ENCODE results near the gene DNAH1. TPM values are rescaled to one million over a fixed set of nuclear protein-coding genes. Genes with fewer than 3 reads are reported as not detected.

Gene DNAH1
- total RNA-seq, 1 experiment from 2014 or later: 2.4 TPM

GRCh38 chr3:52322466-52322865 is 6.3 kb downstream of the DNAH1 start:
- ChIA-PET CTCF (no interaction called here), POLR2A (no interaction called here)
- no peak overlapping the region for H3K4me3 ChIP-seq (ENCODE audit: low read depth in 2 of 2, low read length in 2 of 2)
- H3K9me3 ChIP-seq (ENCODE audit: control insufficient read depth, insufficient read depth, low read depth, low read length): no peaks in the 10 kb centered on the region
- H3K27me3 ChIP-seq (ENCODE audit: control insufficient read depth, insufficient read depth, low read length): no peaks in the 10 kb centered on the region
- DNase-seq (ENCODE audit: low read depth, low spot score) (no peak), ATAC-seq (no peak)
- TF ChIP-seq REST (IDR thresholded peaks at IDR 0.05; ENCODE audit: insufficient read depth in 1 of 2, low read depth in 2 of 2, low read length in 1 of 2) (no peak), SIN3A (IDR thresholded peaks at IDR 0.05; ENCODE audit: borderline replicate concordance, insufficient read depth, low read depth, low read length) (no peak), TCF7L2 (IDR thresholded peaks at IDR 0.05; ENCODE audit: low read depth, low read length) (no peak), CTCF (IDR thresholded peaks at IDR 0.05) (no peak), POLR2AphosphoS5 (IDR thresholded peaks at IDR 0.05; ENCODE audit: low read depth, low read length) (no peak)
- BruUV-seq (replicated peaks): no TSS peak
- no peaks in the 10 kb centered on the region; the same call in 1 of the 2 replicates for H3K4me1 ChIP-seq (ENCODE audit: control insufficient read depth, insufficient read depth, low read length)
- in situ Hi-C loops (cut with HindIII; ENCODE audit: low pct_unique_long_range_greater_than_20kb, low sequenced_read_pairs): no loop called here
- no peaks in the 10 kb centered on the region for H3K36me3 ChIP-seq (ENCODE audit: control insufficient read depth, insufficient read depth, low read length)
- no peak overlapping the region for H3K27ac ChIP-seq (ENCODE audit: low read length)
- intact Hi-C loops (cut with micrococcal nuclease; ENCODE audit: unreplicated experiment): no loop called here

GRCh38 chr3:52323526-52324295 is 7.6 kb downstream of the DNAH1 start:
- H3K36me3 ChIP-seq (ENCODE audit: control insufficient read depth, insufficient read depth, low read length): no peaks in the 10 kb centered on the region
- no peak overlapping the region for H3K4me3 ChIP-seq (ENCODE audit: low read depth in 2 of 2, low read length in 2 of 2)
- no peaks in the 10 kb centered on the region for H3K27me3 ChIP-seq (ENCODE audit: control insufficient read depth, insufficient read depth, low read length)
- intact Hi-C loops (cut with micrococcal nuclease; ENCODE audit: unreplicated experiment): no loop called here
- H3K9me3 ChIP-seq (ENCODE audit: control insufficient read depth, insufficient read depth, low read depth, low read length): no peaks in the 10 kb centered on the region
- CTCF ChIA-PET: no interaction called here
- POLR2A ChIA-PET: no interaction called here
- in situ Hi-C loops (cut with HindIII; ENCODE audit: low pct_unique_long_range_greater_than_20kb, low sequenced_read_pairs): no loop called here
- BruUV-seq (replicated peaks): no TSS peak
- no peak for TF ChIP-seq CTCF (IDR thresholded peaks at IDR 0.05)
- TF ChIP-seq SIN3A (IDR thresholded peaks at IDR 0.05; ENCODE audit: borderline replicate concordance, insufficient read depth, low read depth, low read length): no peak
- ATAC-seq (0 out of 2 replicates have a peak, but pooled peaks have one; percentile 26), DNase-seq (ENCODE audit: low read depth, low spot score) (no peak)
- no peaks in the 10 kb centered on the region; the same call in 1 of the 2 replicates for H3K4me1 ChIP-seq (ENCODE audit: control insufficient read depth, insufficient read depth, low read length)
- no peak overlapping the region for H3K27ac ChIP-seq (ENCODE audit: low read length)

Data from Panc1 (cell line).